ENCODE data around the gene CFAP157.

CFAP157 gene

GRCh38 chr9:127721391-127721821, 14.6 kb downstream of the CFAP157 start:
- no peak for DNase-seq (ENCODE audit: low spot score)
- TF ChIP-seq CTCF (IDR thresholded peaks at IDR 0.05; ENCODE audit: extremely low read depth, missing control alignments): no peak

- TF ChIP-seq CTCF (IDR thresholded peaks at IDR 0.05; ENCODE audit: extremely low read depth, missing control alignments): no peak
- no peak for DNase-seq (ENCODE audit: low spot score)
Observed at GRCh38 chr9:127722055-127722745, 15.4 kb downstream of the CFAP157 start.

GRCh38 chr9:127723013-127723412, 16.2 kb downstream of the CFAP157 start:
- DNase-seq (ENCODE audit: low spot score): no peak
- no peak for TF ChIP-seq CTCF (IDR thresholded peaks at IDR 0.05; ENCODE audit: extremely low read depth, missing control alignments)

GRCh38 chr9:127723444-127723843, 16.7 kb downstream of the CFAP157 start:
- DNase-seq (ENCODE audit: low spot score): no peak
- no peak for TF ChIP-seq CTCF (IDR thresholded peaks at IDR 0.05; ENCODE audit: extremely low read depth, missing control alignments)

- DNase-seq (ENCODE audit: low spot score): no peak
Observed at GRCh38 chr9:127724012-127724411, 17.2 kb downstream of the CFAP157 start.

GRCh38 chr9:127726871-127727270, 20.1 kb downstream of the CFAP157 start:
- no peak for DNase-seq (ENCODE audit: low spot score)
- no peak for TF ChIP-seq CTCF (IDR thresholded peaks at IDR 0.05; ENCODE audit: extremely low read depth, missing control alignments)

More at GRCh38 chr9:127724012-127724411, 17.2 kb downstream of the CFAP157 start:
- TF ChIP-seq CTCF (IDR thresholded peaks at IDR 0.05; ENCODE audit: extremely low read depth, missing control alignments): no peak

GRCh38 chr9:127728808-127729207, 22.0 kb downstream of the CFAP157 start:
- TF ChIP-seq CTCF (IDR thresholded peaks at IDR 0.05; ENCODE audit: extremely low read depth, missing control alignments): no peak
- DNase-seq (ENCODE audit: low spot score): no peak
